SK-N-SH (cell line): ENCODE measurements around the gene PYGB. TPM values are rescaled to one million over a fixed set of nuclear protein-coding genes. Genes with fewer than 3 reads are reported as not detected.

Experiments used
- CTCF ChIA-PET: fragments of 300-600, 350-600 bp; formaldehyde crosslinking; extraction: SDS; loops from one replicate; lab custom pipeline; 2021; lab: Yijun Ruan, JAX
- POLR2A ChIA-PET: fragments of 350-600 bp; sonication (Branson Sonifier 250); formaldehyde crosslinking; extraction: SDS; loops from one replicate; lab custom pipeline; 2020; ENCODE audit warnings: antibody characterized with exemption, inconsistent platforms; lab: Yijun Ruan, JAX
- DNase-seq: peaks from one replicate; pipeline ENCODE4 v3.0.0; 2012
- H2AFZ ChIP-seq: fragments of 200-600 bp; sonication (generic); 2 replicates; pipeline ENCODE4 v1.8.1; 2016; ENCODE audit warnings: antibody characterized with exemption, mild to moderate bottlenecking, low read depth
- H3F3A ChIP-seq: fragments of 200-600 bp; sonication (generic); replicated peaks from 2 replicates; pipeline ENCODE3; 2016; ENCODE audit warnings: antibody characterized with exemption, mild to moderate bottlenecking; ENCODE audit not compliant: insufficient read depth
- H3K27ac ChIP-seq, 2 experiments: fragments of 200-500 bp in 1 of 2; fragments of 200-600 bp in 1 of 2; sonication (Bioruptor generic) in 1 of 2; sonication (generic), shearing (Covaris generic) in 1 of 2; 2 replicates each; pipeline versions ENCODE4 v1.5.1 to v1.6.1; 2014 to 2016; ENCODE audit warnings: low read depth in 2 of 2, inconsistent platforms in 1 of 2, low read length in 1 of 2, mild to moderate bottlenecking in 1 of 2, mixed read lengths in 1 of 2
- H3K27me3 ChIP-seq: fragments of 200-600 bp; sonication (generic), shearing (Covaris generic); 2 replicates; pipeline ENCODE4 v1.6.1; 2016; ENCODE audit warnings: mixed run types; ENCODE audit not compliant: insufficient read depth
- H3K36me3 ChIP-seq, 2 experiments: fragments of 200-500 bp in 1 of 2; fragments of 200-600 bp in 1 of 2; sonication (Bioruptor generic) in 1 of 2; sonication (generic) in 1 of 2; replicated peaks in 1 of 2; 2 replicates each; pipeline versions ENCODE3 to v1.5.1; 2014 to 2016; ENCODE audit warnings: low read length in 1 of 2, mild to moderate bottlenecking in 1 of 2; ENCODE audit not compliant: insufficient read depth in 2 of 2, control insufficient read depth in 1 of 2
- H3K4me1 ChIP-seq, 2 experiments: fragments of 200-500 bp in 1 of 2; fragments of 200-600 bp in 1 of 2; sonication (Bioruptor generic) in 1 of 2; sonication (generic), shearing (Covaris generic) in 1 of 2; 2 replicates each; pipeline versions ENCODE4 v1.5.1 to v1.6.1; 2014 to 2016; ENCODE audit warnings: low read depth in 1 of 2, low read length in 1 of 2, mixed run types in 1 of 2; ENCODE audit not compliant: insufficient read depth in 2 of 2, control insufficient read depth in 1 of 2
- H3K4me2 ChIP-seq: fragments of 200-600 bp; sonication (generic), shearing (Covaris generic); 2 replicates; pipeline ENCODE4 v1.6.1; 2017; ENCODE audit warnings: mixed run types
- H3K4me3 ChIP-seq, 2 experiments: fragments of 200-500 bp in 1 of 2; fragments of 200-600 bp in 1 of 2; sonication (Bioruptor generic) in 1 of 2; sonication (generic), shearing (Covaris generic) in 1 of 2; 2 replicates each; pipeline versions ENCODE4 v1.5.1 to v1.8.1; 2014 to 2016; ENCODE audit warnings: low read depth in 2 of 2, inconsistent platforms in 1 of 2, low read length in 1 of 2, mild to moderate bottlenecking in 1 of 2, mixed read lengths in 1 of 2, moderate library complexity in 1 of 2
- H3K79me2 ChIP-seq: fragments of 200-600 bp; sonication (generic); 2 replicates; pipeline ENCODE4 v1.8.1; 2017; ENCODE audit warnings: mild to moderate bottlenecking; ENCODE audit not compliant: insufficient read depth
- H3K9ac ChIP-seq: fragments of 200-600 bp; sonication (generic); 2 replicates; pipeline ENCODE4 v1.6.1; 2017; ENCODE audit warnings: mixed run types
- H3K9me2 ChIP-seq: fragments of 200-600 bp; sonication (generic); 2 replicates; pipeline ENCODE4 v1.6.1; 2017; ENCODE audit warnings: mixed run types
- H3K9me3 ChIP-seq: fragments of 200-600 bp; sonication (generic); 2 replicates; pipeline ENCODE4 v1.6.1; 2017; ENCODE audit warnings: mixed run types, mild to moderate bottlenecking, moderate library complexity
- H4K20me1 ChIP-seq: fragments of 200-600 bp; sonication (generic); 2 replicates; pipeline ENCODE4 v1.6.1; 2017; ENCODE audit warnings: mild to moderate bottlenecking, mixed run types; ENCODE audit not compliant: insufficient read depth
- CTCF ChIP-seq: fragments of 200-600 bp; sonication (generic); IDR thresholded peaks from 2 replicates; pipeline ENCODE4 v1.6.1; 2017; ENCODE audit warnings: antibody characterized with exemption, mild to moderate bottlenecking, moderate library complexity
- ELF1 ChIP-seq: IDR thresholded peaks from 2 replicates; pipeline ENCODE4 v1.4.0; 2012
- MEF2A ChIP-seq: IDR thresholded peaks from 2 replicates; pipeline ENCODE4 v1.4.0; 2012; ENCODE audit warnings: low read depth, borderline replicate concordance
- RAD21 ChIP-seq: IDR thresholded peaks from 2 replicates; pipeline ENCODE4 v1.6.1; 2012; ENCODE audit warnings: mild to moderate bottlenecking, low read length
- RCOR1 ChIP-seq: fragments of 150-350 bp; IDR thresholded peaks from 2 replicates; pipeline ENCODE4 v1.6.1; 2017; ENCODE audit warnings: antibody characterized with exemption, low read length
- RFX5 ChIP-seq: IDR thresholded peaks from 2 replicates; pipeline ENCODE4 v1.6.1; 2012; ENCODE audit warnings: mild to moderate bottlenecking, improper control_type of control experiment, low read length
- SMC3 ChIP-seq: IDR thresholded peaks from 2 replicates; pipeline ENCODE4 v1.6.1; 2012; ENCODE audit warnings: low read depth, low read length, improper control_type of control experiment
- USF1 ChIP-seq: IDR thresholded peaks from 2 replicates; pipeline ENCODE4 v1.4.0; 2012; ENCODE audit warnings: low read depth, borderline replicate concordance
- YY1 ChIP-seq: IDR thresholded peaks from 2 replicates; pipeline ENCODE4 v1.4.0; 2012; ENCODE audit warnings: low read depth, mild to moderate bottlenecking
- WGBS: methylation state at CpG from one replicate; pipeline ENCODE4 v1.1.6; 2017; ENCODE audit warnings: low lambda C conversion rate; 5-methylcytosine and 5-hydroxymethylcytosine counted together
- polyA plus RNA-seq, 3 experiments: library from polyadenylated mRNA; depleted of rRNA; stranded (reverse); fragments of >200 nt; gene quantifications; 2 replicates each; pipeline ENCODE4 v1.2.3, GENCODE V29; 2012

Gene PYGB
- polyA plus RNA-seq, 1 of the 3 experiments (the other 2 are of a cell fraction): 35.8 TPM

DNA sequence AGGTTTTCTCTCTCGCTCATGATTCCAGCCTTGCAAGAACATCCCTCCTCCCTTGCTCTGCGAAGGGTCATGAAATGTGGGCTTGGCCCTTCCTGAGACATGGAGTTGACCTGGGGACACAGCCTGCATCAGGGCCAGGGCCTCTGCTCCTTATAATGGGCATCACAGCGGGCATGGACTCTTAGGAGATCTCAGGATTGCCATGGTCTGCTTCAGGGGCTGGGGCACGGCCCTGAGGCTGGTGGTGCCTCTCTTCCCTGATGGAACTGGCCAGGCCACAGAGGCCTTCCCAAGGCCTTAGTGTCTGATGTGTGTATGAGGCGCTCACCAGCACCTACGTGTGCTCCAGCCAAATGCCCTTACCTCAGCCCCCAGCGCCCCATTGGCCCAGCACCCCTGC, 28.5 kb upstream of the PYGB start:
- no peak for TF ChIP-seq RCOR1
- no peak for TF ChIP-seq SMC3
- TF ChIP-seq RFX5: no peak
- no peak for TF ChIP-seq MEF2A
- TF ChIP-seq ELF1: no peak
- Histone ChIP-seq H3K9ac (no peak overlapping the region), H3K36me3 (peaks cover 16 to 31% of the 10 kb centered on the region in 2 experiments), H3K9me2 (no peaks in the 10 kb centered on the region), H2AFZ (no peak overlapping the region), H3K4me3 (no peak overlapping the region), H3K4me1 (peaks cover 7% of the 10 kb centered on the region in 2 experiments; a peak in 2 of 4 replicates), H3F3A (peaks cover 8% of the 10 kb centered on the region), H3K4me2 (no peak overlapping the region), H3K9me3 (no peaks in the 10 kb centered on the region), H4K20me1 (no peaks in the 10 kb centered on the region), H3K27ac (no peak overlapping the region), H3K79me2 (no peaks in the 10 kb centered on the region), H3K27me3 (no peaks in the 10 kb centered on the region)
- ChIA-PET CTCF (no interaction called here), POLR2A (no interaction called here)
- WGBS: 93% methylated on average over 5 of the region's 7 CpGs
- no peak for DNase-seq

DNA sequence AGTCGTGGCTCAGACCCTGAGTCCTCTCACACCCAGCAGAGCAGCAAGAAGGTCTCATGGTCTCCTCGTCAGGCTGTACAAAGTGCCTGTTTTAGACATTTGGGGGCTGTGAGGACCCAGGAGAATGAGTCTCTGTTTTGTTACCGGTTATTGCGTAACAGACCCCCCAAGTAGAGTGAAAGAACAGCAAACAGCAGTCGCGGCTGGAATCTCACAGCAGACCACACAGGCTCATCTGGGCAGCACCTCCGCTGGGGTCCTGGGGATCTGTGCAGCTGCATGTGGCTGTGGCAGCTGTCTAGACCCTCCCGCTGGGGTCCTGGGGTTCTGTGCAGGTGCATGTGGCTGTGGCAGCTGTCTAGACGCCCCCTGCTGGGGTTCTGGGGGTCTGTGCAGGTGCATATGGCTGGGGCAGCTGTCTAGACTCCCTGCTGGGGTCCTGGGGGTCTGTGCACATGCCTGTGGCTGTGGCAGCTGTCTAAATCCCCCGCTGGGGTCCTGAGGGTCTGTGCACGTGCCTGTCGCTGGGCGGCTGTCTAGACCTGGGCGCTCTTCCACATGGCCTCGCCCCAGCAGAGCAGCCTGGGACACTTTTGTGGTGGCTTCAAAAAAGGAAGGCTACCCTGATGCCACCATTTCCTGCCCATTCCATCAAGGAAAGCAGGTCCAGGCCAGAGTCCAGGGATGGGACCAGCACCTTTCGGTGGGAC, 27.7 kb upstream of the PYGB start:
- no peak overlapping the region for H3K4me3 ChIP-seq
- TF ChIP-seq CTCF: peak; percentile 39
- TF ChIP-seq RAD21: no peak
- DNase-seq: peak; percentile 66
- H3K79me2 ChIP-seq: no peaks in the 10 kb centered on the region
- no peak overlapping the region for H2AFZ ChIP-seq
- no peak overlapping the region for H3K9ac ChIP-seq
- 73% methylated on average over 9 of the region's 16 CpGs for WGBS
- H4K20me1 ChIP-seq: no peaks in the 10 kb centered on the region
- H3K4me1 ChIP-seq: peaks cover 7 to 15% of the 10 kb centered on the region in 2 experiments; a peak in 2 of 4 replicates
- H3F3A ChIP-seq: peaks cover 8% of the 10 kb centered on the region
- ChIA-PET CTCF (interaction anchor here (0.7 to 1.5 kb wide), 3 partner anchors 12 to 224 kb away, joined by 3 to 5 read pairs (median 4); no protein-coding TSS in a partner anchor), POLR2A (no interaction called here)
- no peak overlapping the region for H3K27ac ChIP-seq
- H3K36me3 ChIP-seq: peaks cover 13 to 29% of the 10 kb centered on the region in 2 experiments
- H3K9me2 ChIP-seq: no peaks in the 10 kb centered on the region
- no peaks in the 10 kb centered on the region for H3K9me3 ChIP-seq
- H3K27me3 ChIP-seq: no peaks in the 10 kb centered on the region
- H3K4me2 ChIP-seq: no peak overlapping the region

- Histone ChIP-seq H3K27ac (no peak overlapping the region), H3K4me3 (no peak overlapping the region), H3F3A (peaks cover 8% of the 10 kb centered on the region)
- POLR2A ChIA-PET: no interaction called here
- TF ChIP-seq YY1 (no peak), USF1 (no peak)
- TF ChIP-seq, all 33 proteins: peak for 0
- Histone ChIP-seq H3K9me2 (no peaks in the 10 kb centered on the region), H4K20me1 (no peaks in the 10 kb centered on the region), H3K27me3 (no peaks in the 10 kb centered on the region), H3K4me2 (no peak overlapping the region), H3K9ac (no peak overlapping the region), H3K9me3 (no peaks in the 10 kb centered on the region), H3K36me3 (peaks cover 4 to 26% of the 10 kb centered on the region in 2 experiments), H2AFZ (no peak overlapping the region), H3K4me1 (peaks cover 7 to 23% of the 10 kb centered on the region in 2 experiments; a peak in 2 of 4 replicates), H3K79me2 (no peaks in the 10 kb centered on the region)
- 84% methylated on average over 10 of the region's 15 CpGs for WGBS
- CTCF ChIA-PET: interaction anchor here (0.7 to 1.5 kb wide), 4 partner anchors 12 to 225 kb away, joined by 3 to 5 read pairs (median 4); no protein-coding TSS in a partner anchor
- DNase-seq: no peak
Observed at GRCh38 chr20:25220810-25221591, 26.9 kb upstream of the PYGB start.
